HCEC 1CT (cell line): ENCODE measurements around the gene CELSR1.

ENCODE experiments used
- DNase-seq: peaks from one replicate; pipeline ENCODE4 v3.0.0-alpha.2; 2017

The CELSR1 gene

GRCh38 chr22:46537225-46537945 lies at the start of gene CELSR1:
TSS of gene CELSR1 (minus strand) at chr22:46537620. CDS start at chr22:46537170, 450 bp downstream.
- no peak for DNase-seq

GRCh38 chr22:46587061-46587460 lies 49.6 kb upstream of the CELSR1 start:
- no peak for DNase-seq

- DNase-seq = no peak
Observed at GRCh38 chr22:46586531-46587011, 49.2 kb upstream of the CELSR1 start.

GRCh38 chr22:46586123-46586519 lies 48.7 kb upstream of the CELSR1 start:
- no peak for DNase-seq

- no peak for DNase-seq
Observed at GRCh38 chr22:46585340-46586122, 48.1 kb upstream of the CELSR1 start.

- no peak for DNase-seq
Observed at GRCh38 chr22:46584081-46584921, 46.9 kb upstream of the CELSR1 start.

GRCh38 chr22:46583571-46583970 lies 46.2 kb upstream of the CELSR1 start:
- no peak for DNase-seq

GRCh38 chr22:46582281-46582933 lies 45.0 kb upstream of the CELSR1 start:
- no peak for DNase-seq

GRCh38 chr22:46581538-46582244 lies 44.3 kb upstream of the CELSR1 start:
- no peak for DNase-seq

GRCh38 chr22:46580940-46581537 lies 43.6 kb upstream of the CELSR1 start:
- no peak for DNase-seq

GRCh38 chr22:46579751-46580449 lies 42.5 kb upstream of the CELSR1 start:
- DNase-seq = no peak

- no peak for DNase-seq
Observed at GRCh38 chr22:46578824-46579561, 41.6 kb upstream of the CELSR1 start.

- DNase-seq = no peak
Observed at GRCh38 chr22:46578251-46578823, 40.9 kb upstream of the CELSR1 start.

- DNase-seq = no peak
Observed at GRCh38 chr22:46577368-46578249, 40.2 kb upstream of the CELSR1 start.

GRCh38 chr22:46576556-46577367 lies 39.3 kb upstream of the CELSR1 start:
- peak; percentile 40 for DNase-seq

GRCh38 chr22:46575911-46576555 lies 38.6 kb upstream of the CELSR1 start:
- DNase-seq = no peak
